ENCODE results near the gene PATL2. TPM values are rescaled to one million over a fixed set of nuclear protein-coding genes. Genes with fewer than 3 reads are reported as not detected.
"Not testable (repeated sequence)": the region's sequence is repeated elsewhere in the genome, so short reads cannot be mapped to it uniquely, and the experiment has no call there.

Gene PATL2
- total and polyA plus RNA-seq, 2 donors (not counting 1 experiment from before 2014, with no cell fraction given): 0.40 to 1.3 TPM

GRCh38 chr15:44694416-44694815 is 16.7 kb downstream of the PATL2 start:
- H3K27ac ChIP-seq (ENCODE audit: insufficient read depth, low read length): no peak overlapping the region
- TF ChIP-seq EZH2 (IDR thresholded peaks at IDR 0.05; ENCODE audit: low read length, missing control alignments) (no peak), CTCF (conservative IDR thresholded peaks at IDR 0.05 in 1 of 2, IDR thresholded peaks at IDR 0.05 in 1 of 2; ENCODE audit: low read depth in 1 of 2, low read length in 2 of 2) (no peak)
- DNase-seq (ENCODE audit: low read depth in 2 of 2): peak in 1 of 2 donors; percentile 5
- H3K36me3 ChIP-seq (ENCODE audit: control insufficient read depth, insufficient read depth, low read length): no peaks in the 10 kb centered on the region
- no peaks in the 10 kb centered on the region for H3K9me3 ChIP-seq (ENCODE audit: control insufficient read depth, insufficient read depth, low read depth, low read length)
- no peak overlapping the region for H3K9ac ChIP-seq (ENCODE audit: insufficient read depth, low read length)
- no peaks in the 10 kb centered on the region for H3K4me1 ChIP-seq (ENCODE audit: control insufficient read depth, extremely low read depth, insufficient read depth, low read length)
- H3K27me3 ChIP-seq (ENCODE audit: control insufficient read depth, insufficient read depth, low read length): peaks cover 9% of the 10 kb centered on the region
- no peaks in the 10 kb centered on the region for H4K20me1 ChIP-seq (ENCODE audit: control insufficient read depth, extremely low read depth, insufficient read depth, low read length)
- H3K4me3 ChIP-seq (replicated peaks in 1 of 4; ENCODE audit: control extremely low read depth in 1 of 4, insufficient read depth in 1 of 4, low read depth in 3 of 4, low read length in 4 of 4): no peak overlapping the region
- H3K4me2 ChIP-seq (ENCODE audit: extremely low read depth, insufficient read depth, low read length): no peak overlapping the region
- H3K79me2 ChIP-seq (ENCODE audit: control insufficient read depth, insufficient read depth, low read length): no peaks in the 10 kb centered on the region
- no peak overlapping the region for H2AFZ ChIP-seq (ENCODE audit: low read length)

- Histone ChIP-seq H3K27ac (ENCODE audit: insufficient read depth, low read length) (no peak overlapping the region), H3K4me3 (replicated peaks in 1 of 4; ENCODE audit: control extremely low read depth in 1 of 4, insufficient read depth in 1 of 4, low read depth in 3 of 4, low read length in 4 of 4) (no peak overlapping the region), H3K9me3 (ENCODE audit: control insufficient read depth, insufficient read depth, low read depth, low read length) (no peaks in the 10 kb centered on the region), H2AFZ (ENCODE audit: low read length) (no peak overlapping the region), H3K4me1 (ENCODE audit: control insufficient read depth, extremely low read depth, insufficient read depth, low read length) (no peaks in the 10 kb centered on the region), H3K36me3 (ENCODE audit: control insufficient read depth, insufficient read depth, low read length) (no peaks in the 10 kb centered on the region), H3K27me3 (ENCODE audit: control insufficient read depth, insufficient read depth, low read length) (peaks cover 9% of the 10 kb centered on the region), H3K9ac (ENCODE audit: insufficient read depth, low read length) (no peak overlapping the region), H3K4me2 (ENCODE audit: extremely low read depth, insufficient read depth, low read length) (no peak overlapping the region), H4K20me1 (ENCODE audit: control insufficient read depth, extremely low read depth, insufficient read depth, low read length) (no peaks in the 10 kb centered on the region), H3K79me2 (ENCODE audit: control insufficient read depth, insufficient read depth, low read length) (no peaks in the 10 kb centered on the region)
- DNase-seq (ENCODE audit: low read depth in 2 of 2): no peak
- no peak for TF ChIP-seq CTCF (conservative IDR thresholded peaks at IDR 0.05 in 1 of 2, IDR thresholded peaks at IDR 0.05 in 1 of 2; ENCODE audit: low read depth in 1 of 2, low read length in 2 of 2)
- no peak for TF ChIP-seq EZH2 (IDR thresholded peaks at IDR 0.05; ENCODE audit: low read length, missing control alignments)
Observed at GRCh38 chr15:44692659-44693058, 18.5 kb downstream of the PATL2 start.

GRCh38 chr15:44690245-44690644 is 20.9 kb downstream of the PATL2 start:
- H3K4me1 ChIP-seq (ENCODE audit: control insufficient read depth, extremely low read depth, insufficient read depth, low read length); H3K36me3 ChIP-seq (ENCODE audit: control insufficient read depth, insufficient read depth, low read length); H3K9ac ChIP-seq (ENCODE audit: insufficient read depth, low read length); H3K4me3 ChIP-seq (replicated peaks in 1 of 4; ENCODE audit: control extremely low read depth in 1 of 4, insufficient read depth in 1 of 4, low read depth in 3 of 4, low read length in 4 of 4); H3K79me2 ChIP-seq (ENCODE audit: control insufficient read depth, insufficient read depth, low read length); H3K4me2 ChIP-seq (ENCODE audit: extremely low read depth, insufficient read depth, low read length); H2AFZ ChIP-seq (ENCODE audit: low read length); H4K20me1 ChIP-seq (ENCODE audit: control insufficient read depth, extremely low read depth, insufficient read depth, low read length); H3K27me3 ChIP-seq (ENCODE audit: control insufficient read depth, insufficient read depth, low read length); H3K9me3 ChIP-seq (ENCODE audit: control insufficient read depth, insufficient read depth, low read depth, low read length); DNase-seq (ENCODE audit: low read depth in 2 of 2); H3K27ac ChIP-seq (ENCODE audit: insufficient read depth, low read length): not testable (repeated sequence)

- not testable (repeated sequence) for H2AFZ ChIP-seq (ENCODE audit: low read length); H3K79me2 ChIP-seq (ENCODE audit: control insufficient read depth, insufficient read depth, low read length); H3K4me3 ChIP-seq (replicated peaks in 1 of 4; ENCODE audit: control extremely low read depth in 1 of 4, insufficient read depth in 1 of 4, low read depth in 3 of 4, low read length in 4 of 4); H3K36me3 ChIP-seq (ENCODE audit: control insufficient read depth, insufficient read depth, low read length); H3K27ac ChIP-seq (ENCODE audit: insufficient read depth, low read length); DNase-seq (ENCODE audit: low read depth in 2 of 2); H3K27me3 ChIP-seq (ENCODE audit: control insufficient read depth, insufficient read depth, low read length); H3K4me2 ChIP-seq (ENCODE audit: extremely low read depth, insufficient read depth, low read length); H3K4me1 ChIP-seq (ENCODE audit: control insufficient read depth, extremely low read depth, insufficient read depth, low read length); H3K9ac ChIP-seq (ENCODE audit: insufficient read depth, low read length); H4K20me1 ChIP-seq (ENCODE audit: control insufficient read depth, extremely low read depth, insufficient read depth, low read length); H3K9me3 ChIP-seq (ENCODE audit: control insufficient read depth, insufficient read depth, low read depth, low read length)
Observed at GRCh38 chr15:44689318-44689717, 21.8 kb downstream of the PATL2 start.

GRCh38 chr15:44682809-44683682 is 28.1 kb downstream of the PATL2 start:
- not testable (repeated sequence) for H3K36me3 ChIP-seq (ENCODE audit: control insufficient read depth, insufficient read depth, low read length); H3K4me2 ChIP-seq (ENCODE audit: extremely low read depth, insufficient read depth, low read length); H3K27me3 ChIP-seq (ENCODE audit: control insufficient read depth, insufficient read depth, low read length); H3K27ac ChIP-seq (ENCODE audit: insufficient read depth, low read length); H4K20me1 ChIP-seq (ENCODE audit: control insufficient read depth, extremely low read depth, insufficient read depth, low read length); H3K79me2 ChIP-seq (ENCODE audit: control insufficient read depth, insufficient read depth, low read length); H3K4me1 ChIP-seq (ENCODE audit: control insufficient read depth, extremely low read depth, insufficient read depth, low read length); H3K9me3 ChIP-seq (ENCODE audit: control insufficient read depth, insufficient read depth, low read depth, low read length); H3K9ac ChIP-seq (ENCODE audit: insufficient read depth, low read length); H2AFZ ChIP-seq (ENCODE audit: low read length); H3K4me3 ChIP-seq (replicated peaks in 1 of 4; ENCODE audit: control extremely low read depth in 1 of 4, insufficient read depth in 1 of 4, low read depth in 3 of 4, low read length in 4 of 4)
- DNase-seq (ENCODE audit: low read depth in 2 of 2): peak; percentile 22 to 48

All from fibroblast of lung (primary cell).